Uterine smooth muscle cell (primary cell): Measurements from ENCODE around the gene CMSS1. TPM values are rescaled to one million over a fixed set of nuclear protein-coding genes. Genes with fewer than 3 reads are reported as not detected.

Experiments used
- total RNA-seq: library from RNA; depleted of rRNA; stranded (reverse); fragments of >200 nt; gene quantifications from 2 replicates; pipeline ENCODE4 v1.2.3, GENCODE V29; 2014

The CMSS1 gene
- total RNA-seq, result 12.6 and 25.0 TPM in 2 replicates

DNA sequence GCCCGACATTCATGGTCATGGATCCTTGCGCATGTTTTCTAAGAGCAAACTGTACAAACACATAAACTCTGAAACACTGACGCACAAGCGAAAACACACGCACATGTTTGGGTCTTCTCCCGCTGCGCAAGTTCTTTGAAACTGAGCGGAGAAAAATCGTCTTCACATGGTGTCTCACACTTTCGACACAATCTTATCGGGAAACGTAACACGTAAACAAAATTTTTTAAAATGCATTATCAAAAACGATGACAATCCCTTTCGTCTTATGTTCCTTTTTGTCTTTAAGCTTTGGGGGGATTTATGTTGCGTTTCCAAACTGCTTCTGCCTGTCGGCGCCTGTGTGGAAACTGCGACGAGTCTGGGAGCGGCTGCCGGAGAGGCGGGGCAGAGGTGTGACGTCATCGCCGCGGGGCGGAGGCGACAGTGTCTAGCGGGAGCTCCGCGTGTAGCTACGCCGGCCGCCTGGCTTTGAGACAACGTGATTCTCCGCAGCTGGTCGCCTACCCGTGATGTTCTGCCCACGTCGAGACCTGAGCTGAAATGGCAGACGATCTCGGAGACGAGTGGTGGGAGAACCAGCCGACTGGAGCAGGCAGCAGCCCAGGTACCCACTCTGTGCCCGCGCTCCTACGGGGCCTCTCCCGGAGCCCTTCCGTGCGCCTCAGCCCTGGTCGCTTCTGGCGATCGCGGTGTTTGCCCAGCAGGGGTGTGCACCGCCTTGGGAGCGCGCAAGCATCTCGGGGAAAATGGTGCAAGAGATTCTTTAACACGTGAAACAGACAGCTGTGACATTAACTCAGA is at the start of gene CMSS1:
TSS of gene CMSS1 (plus strand) at position 426 of the 804 bp plus-strand sequence.

DNA sequence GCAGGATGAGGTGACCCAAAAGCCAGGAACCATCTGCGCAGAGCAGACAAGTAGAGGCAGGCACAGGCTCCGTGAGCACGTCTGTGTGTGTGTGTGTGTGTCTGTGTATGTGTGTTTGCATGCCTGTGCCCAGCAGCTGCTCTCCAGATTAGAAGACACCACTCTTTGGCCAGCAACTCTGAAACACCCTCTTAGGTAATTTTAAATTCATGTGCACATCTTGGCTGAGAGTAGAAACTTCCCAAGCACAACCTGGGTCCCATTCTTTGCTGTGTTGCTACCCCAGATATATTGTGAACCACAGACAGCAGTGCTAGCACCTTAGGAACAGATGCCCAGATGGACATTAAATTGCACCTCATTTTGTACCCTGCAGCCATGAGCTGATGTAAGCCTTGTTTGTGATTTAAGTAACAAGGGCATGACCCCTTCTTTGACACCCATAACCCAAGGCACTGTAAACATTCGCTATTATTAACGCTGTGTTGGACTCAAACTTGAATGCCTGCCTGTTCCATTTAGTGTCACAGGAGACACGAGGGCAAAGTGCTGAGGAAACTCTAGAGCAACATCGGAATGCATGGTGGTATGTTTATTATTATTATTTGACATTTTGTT is 296.9 kb downstream of the CMSS1 start, which contains the start of gene FILIP1L:
TSS of gene FILIP1L (minus strand) at position 89 of the 618 bp plus-strand sequence.

Other genes with a start within 250 kb of the CMSS1 start
- 17.8 and 62.4 TPM in 2 replicates for gene COL8A1, start 179.3 kb upstream of the CMSS1 start, total RNA-seq